ENCODE results near the gene CHMP6.

GRCh38 chr17:81046770-81047359 lies 55.2 kb downstream of the CHMP6 start:
- TF ChIP-seq, protein P1, sequence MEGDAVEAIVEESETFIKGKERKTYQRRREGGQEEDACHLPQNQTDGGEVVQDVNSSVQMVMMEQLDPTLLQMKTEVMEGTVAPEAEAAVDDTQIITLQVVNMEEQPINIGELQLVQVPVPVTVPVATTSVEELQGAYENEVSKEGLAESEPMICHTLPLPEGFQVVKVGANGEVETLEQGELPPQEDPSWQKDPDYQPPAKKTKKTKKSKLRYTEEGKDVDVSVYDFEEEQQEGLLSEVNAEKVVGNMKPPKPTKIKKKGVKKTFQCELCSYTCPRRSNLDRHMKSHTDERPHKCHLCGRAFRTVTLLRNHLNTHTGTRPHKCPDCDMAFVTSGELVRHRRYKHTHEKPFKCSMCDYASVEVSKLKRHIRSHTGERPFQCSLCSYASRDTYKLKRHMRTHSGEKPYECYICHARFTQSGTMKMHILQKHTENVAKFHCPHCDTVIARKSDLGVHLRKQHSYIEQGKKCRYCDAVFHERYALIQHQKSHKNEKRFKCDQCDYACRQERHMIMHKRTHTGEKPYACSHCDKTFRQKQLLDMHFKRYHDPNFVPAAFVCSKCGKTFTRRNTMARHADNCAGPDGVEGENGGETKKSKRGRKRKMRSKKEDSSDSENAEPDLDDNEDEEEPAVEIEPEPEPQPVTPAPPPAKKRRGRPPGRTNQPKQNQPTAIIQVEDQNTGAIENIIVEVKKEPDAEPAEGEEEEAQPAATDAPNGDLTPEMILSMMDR (conservative IDR thresholded peaks at IDR 0.05), result no peak
- TF ChIP-seq EZH2 (IDR thresholded peaks at IDR 0.05; ENCODE audit: low read depth), result no peak

Data from PC-9 (cell line).